HL-60/S4 treated with retinoic acid at 250 ng/mL for 4 days and 3 days (cell line): ENCODE data around the gene MMP28.

Source experiments
- in situ Hi-C: fragments of 300-500 bp; cut with MboI; formaldehyde crosslinking; loops from 2 replicates; pipeline ENCODE4 v1.7.0; 2022; ENCODE audit warnings: low sequenced_read_pairs

Gene MMP28

GRCh38 chr17:35730400-35731005 lies 64.9 kb downstream of the MMP28 start:
- in situ Hi-C loops, result loop anchor here (25.0 kb wide), 2 partner anchors 118 to 418 kb away; no protein-coding TSS in a partner anchor

GRCh38 chr17:35729405-35729833 lies 66.0 kb downstream of the MMP28 start:
- in situ Hi-C loops, result loop anchor here (25.0 kb wide), 2 partner anchors 117 to 417 kb away; no protein-coding TSS in a partner anchor

DNA sequence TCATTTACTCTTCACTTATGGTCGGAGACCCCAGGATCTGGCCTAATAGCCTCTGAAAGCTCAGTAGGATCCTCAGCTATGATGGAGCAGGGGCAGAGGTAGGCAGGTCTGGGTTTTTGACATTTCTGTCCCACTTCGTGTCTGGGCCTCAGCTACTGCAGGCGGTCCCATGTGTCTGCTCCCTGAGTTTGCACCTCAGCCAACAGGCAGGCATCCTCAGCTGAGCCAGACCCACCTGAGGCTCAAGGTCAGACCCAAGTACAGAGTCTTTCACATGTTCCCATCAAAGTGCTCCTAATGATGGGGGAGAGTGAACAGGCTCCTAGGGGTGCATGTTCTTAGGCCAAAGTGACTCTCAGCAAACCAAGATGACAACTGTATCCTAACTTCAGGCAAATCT lies 66.9 kb downstream of the MMP28 start:
- in situ Hi-C loops, result loop anchor here (25.0 kb wide), 2 partner anchors 116 to 416 kb away; no protein-coding TSS in a partner anchor

DNA sequence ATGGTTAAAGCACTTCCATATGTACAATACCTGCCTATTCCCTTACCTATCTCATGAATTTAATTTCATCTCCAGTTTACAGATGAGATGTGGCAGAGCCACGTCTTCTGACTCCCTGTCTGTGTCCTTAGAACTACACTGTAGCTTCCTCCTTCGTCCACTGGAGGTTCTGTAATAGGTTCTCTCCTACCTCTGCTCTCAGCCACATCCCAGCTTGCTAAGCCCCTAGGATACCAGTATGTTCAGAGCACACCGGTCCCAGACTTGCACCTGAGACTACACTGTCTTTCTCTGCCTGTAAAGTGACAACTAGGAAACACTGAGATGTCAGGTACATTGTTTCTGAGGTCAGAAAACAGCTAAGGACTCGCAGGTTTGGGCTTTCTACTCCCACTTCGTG lies 67.8 kb downstream of the MMP28 start:
- in situ Hi-C loops, result loop anchor here (25.0 kb wide), 2 partner anchors 115 to 415 kb away; no protein-coding TSS in a partner anchor

- in situ Hi-C loops, result loop anchor here (25.0 kb wide), 2 partner anchors 115 to 415 kb away; no protein-coding TSS in a partner anchor
Measured at GRCh38 chr17:35726953-35727460, 68.4 kb downstream of the MMP28 start.

DNA sequence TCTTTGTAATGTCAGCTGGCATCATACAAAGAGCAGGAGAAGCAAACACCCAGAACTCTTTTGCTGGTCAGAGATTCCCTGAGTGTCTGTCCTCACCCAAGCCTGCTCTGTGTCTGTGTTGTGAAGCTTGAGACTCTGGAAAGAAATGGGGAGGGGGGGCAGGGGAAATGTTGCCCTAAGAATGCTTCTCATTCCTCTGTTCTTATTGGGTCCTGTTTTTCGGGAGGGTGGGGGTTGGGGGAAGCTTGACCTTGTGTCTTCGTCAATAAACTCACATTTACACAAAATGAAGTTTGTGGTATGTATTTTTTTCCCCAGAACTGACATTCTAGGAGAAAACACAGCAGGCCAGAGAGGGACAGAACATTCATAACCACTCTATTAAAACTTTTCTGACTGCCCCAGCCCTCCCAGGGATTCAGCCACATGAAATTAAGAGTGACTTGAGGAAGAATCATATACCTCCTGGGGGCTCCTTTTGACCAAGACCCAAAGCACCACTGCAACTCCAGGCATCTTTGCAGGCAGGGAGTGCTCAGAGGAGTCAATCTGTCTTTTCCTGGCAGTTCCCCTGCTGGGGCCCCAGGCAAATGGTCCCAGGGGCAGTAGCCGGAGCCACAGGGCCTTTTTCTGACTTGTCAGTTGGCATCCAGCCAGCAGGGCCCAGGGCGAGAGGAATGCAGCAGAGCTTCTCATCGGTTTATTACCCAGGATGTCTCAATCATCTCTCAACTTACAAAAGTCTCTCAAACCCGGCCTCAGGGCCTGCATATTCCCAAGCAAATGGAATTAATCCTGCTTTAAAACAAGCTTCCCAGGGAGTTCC lies 69.1 kb downstream of the MMP28 start:
- in situ Hi-C loops, result loop anchor here (25.0 kb wide), 2 partner anchors 114 to 414 kb away; no protein-coding TSS in a partner anchor

DNA sequence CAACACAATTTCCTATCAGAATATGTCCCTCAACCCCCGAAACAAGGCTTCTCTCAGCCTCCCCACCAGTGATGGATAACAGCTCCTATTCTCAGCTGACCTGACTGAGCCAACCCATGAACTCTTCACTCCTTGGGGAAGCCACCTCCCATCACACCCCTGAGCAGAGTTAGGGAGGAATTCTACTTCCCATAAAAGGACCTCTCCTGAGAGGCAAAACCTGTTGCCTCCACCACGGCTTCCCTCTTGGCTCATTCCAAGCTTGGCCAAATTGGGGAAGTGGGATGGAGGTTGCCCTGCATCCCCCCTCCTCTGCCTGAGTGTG lies 69.7 kb downstream of the MMP28 start:
- in situ Hi-C loops, result loop anchor here (25.0 kb wide), 2 partner anchors 113 to 413 kb away; no protein-coding TSS in a partner anchor

- in situ Hi-C loops, result loop anchor here (25.0 kb wide), 2 partner anchors 113 to 413 kb away; no protein-coding TSS in a partner anchor
Measured at GRCh38 chr17:35725058-35725457, 70.4 kb downstream of the MMP28 start.

DNA sequence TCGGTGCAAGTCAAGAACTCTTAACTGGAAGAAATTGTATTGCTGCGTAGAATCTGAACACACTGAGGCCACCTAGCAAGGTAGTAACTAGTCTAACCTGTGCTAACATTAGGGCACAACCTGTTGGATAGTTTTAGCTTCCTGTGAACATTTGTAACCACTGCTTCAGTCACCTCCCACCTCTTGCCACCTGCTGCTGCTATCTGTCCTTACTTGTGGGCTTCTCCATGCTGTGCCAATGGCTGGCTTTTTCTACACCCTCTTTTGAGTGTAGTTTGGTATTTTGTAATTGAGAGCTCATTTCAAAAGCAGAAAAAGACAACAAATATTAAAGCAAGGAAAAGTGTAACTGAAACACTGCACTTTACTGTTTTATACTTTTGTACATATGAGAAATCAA lies 71.7 kb downstream of the MMP28 start:
- in situ Hi-C loops, result no loop called here

DNA sequence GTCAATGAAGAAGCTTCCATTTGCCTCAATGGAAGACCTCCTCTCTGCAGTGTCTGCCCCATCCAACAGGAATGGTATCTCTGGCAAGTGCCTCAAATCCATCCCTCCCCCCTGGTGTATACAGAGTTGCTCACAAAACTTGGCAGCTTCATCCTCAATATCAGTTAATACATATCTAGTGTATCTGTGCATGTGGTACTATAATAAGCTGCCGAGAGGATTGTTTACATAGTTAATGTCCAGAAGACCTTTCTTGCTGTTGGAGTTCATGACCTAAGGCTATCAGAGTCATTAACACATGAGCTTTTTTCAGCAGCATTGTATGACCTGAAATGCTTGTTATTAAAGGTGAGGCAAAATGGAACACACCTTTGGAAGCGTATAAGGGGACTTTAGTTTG lies 78.0 kb downstream of the MMP28 start:
- in situ Hi-C loops, result no loop called here

GRCh38 chr17:35716897-35717465 lies 78.5 kb downstream of the MMP28 start:
- in situ Hi-C loops, result no loop called here

DNA sequence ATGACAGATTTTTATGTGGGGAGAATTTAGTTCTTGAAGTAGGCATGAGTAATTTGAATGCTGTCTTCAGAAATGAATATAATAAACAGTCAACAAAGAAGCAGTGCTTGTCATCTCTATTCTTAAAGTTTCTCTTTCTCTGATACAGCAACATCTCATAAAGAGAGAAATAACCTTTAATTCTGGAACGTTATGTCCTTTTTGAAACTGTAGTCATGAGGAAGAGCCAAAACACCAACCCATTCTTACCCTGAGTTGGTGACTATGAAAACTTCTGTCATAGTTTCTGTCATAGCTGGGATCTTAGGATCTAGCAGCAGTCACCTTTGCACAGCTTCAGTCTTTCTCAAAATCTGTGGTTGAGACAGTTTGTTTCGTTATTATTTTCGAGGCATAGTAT lies 79.3 kb downstream of the MMP28 start:
- in situ Hi-C loops, result no loop called here
